GM12873 (cell line): ENCODE measurements around the gene CLEC19A.

Experiments
- TF ChIP-seq, protein P1 (sequence below): IDR thresholded peaks from 2 replicates; pipeline ENCODE4 v1.5.1; 2012; ENCODE audit warnings: low read depth, mild to moderate bottlenecking, moderate library complexity, low read length, control low read depth; ENCODE audit not compliant: insufficient read depth; ENCODE audit errors: missing control alignments

The CLEC19A gene

DNA sequence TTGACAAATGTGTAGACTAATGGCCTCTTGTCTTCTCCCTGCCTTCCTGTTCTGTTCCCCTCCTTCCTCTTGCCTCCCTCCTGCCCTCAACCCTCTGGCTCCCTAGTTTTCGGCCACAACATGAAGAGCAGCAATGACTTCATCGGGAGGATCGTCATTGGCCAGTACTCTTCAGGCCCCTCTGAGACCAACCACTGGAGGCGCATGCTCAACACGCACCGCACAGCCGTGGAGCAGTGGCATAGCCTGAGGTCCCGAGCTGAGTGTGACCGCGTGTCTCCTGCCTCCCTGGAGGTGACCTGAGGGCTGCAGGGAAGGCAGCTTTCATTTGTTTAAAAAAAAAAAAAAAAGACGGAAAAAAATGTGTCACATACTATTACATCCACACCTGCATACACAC, 18.8 kb upstream of the CLEC19A start:
- TF ChIP-seq, protein P1, sequence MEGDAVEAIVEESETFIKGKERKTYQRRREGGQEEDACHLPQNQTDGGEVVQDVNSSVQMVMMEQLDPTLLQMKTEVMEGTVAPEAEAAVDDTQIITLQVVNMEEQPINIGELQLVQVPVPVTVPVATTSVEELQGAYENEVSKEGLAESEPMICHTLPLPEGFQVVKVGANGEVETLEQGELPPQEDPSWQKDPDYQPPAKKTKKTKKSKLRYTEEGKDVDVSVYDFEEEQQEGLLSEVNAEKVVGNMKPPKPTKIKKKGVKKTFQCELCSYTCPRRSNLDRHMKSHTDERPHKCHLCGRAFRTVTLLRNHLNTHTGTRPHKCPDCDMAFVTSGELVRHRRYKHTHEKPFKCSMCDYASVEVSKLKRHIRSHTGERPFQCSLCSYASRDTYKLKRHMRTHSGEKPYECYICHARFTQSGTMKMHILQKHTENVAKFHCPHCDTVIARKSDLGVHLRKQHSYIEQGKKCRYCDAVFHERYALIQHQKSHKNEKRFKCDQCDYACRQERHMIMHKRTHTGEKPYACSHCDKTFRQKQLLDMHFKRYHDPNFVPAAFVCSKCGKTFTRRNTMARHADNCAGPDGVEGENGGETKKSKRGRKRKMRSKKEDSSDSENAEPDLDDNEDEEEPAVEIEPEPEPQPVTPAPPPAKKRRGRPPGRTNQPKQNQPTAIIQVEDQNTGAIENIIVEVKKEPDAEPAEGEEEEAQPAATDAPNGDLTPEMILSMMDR, result no peak

DNA sequence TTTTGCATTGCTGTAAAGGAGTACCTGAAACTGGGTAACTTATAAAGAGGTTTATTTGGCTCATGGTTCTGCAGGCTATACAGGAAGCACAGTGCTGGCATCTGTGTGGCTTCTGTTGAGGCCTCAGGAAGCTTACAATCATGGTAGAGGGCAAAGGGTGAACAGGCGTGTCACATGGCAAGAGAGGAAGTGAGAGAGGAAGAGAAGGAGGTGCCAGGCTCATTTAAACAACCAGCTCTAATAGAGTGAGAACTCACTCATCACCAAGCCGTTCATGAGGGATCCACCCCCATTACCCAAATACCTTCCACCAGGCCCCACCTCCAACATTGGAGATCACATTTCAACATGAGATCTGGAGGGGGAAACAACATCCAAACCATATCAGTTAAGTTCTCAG, 16.4 kb upstream of the CLEC19A start:
- TF ChIP-seq, protein P1, result no peak

DNA sequence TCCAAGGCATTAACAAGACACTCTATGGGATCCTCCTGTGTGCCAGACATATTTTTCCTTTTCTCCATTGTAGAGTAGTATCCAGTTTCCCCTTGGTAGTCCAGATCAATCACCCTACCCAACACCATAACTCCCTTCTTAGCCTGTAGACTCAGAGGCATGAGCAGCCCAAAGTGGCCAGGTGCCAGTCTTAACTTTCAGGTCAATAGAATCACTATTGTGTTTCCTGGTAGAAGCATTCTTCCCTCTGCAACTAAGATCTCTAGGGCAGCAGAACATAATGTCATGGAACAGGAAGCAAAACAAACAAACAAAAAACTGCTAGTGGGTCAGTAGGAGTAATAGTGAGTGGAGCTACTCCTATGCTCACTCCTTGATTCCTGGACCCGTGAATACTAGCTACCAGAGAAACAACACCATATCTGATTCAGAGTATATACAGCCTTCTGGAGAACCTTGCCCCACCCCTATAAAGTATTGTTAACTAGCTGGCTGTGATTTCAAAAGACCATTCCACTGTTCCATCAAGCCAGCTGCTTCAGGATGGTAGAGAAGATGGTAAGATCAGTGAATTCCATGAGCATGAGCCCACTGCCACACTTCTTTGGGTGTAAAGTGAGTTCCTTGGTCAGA, 11.2 kb upstream of the CLEC19A start:
- TF ChIP-seq, protein P1, result no peak

DNA sequence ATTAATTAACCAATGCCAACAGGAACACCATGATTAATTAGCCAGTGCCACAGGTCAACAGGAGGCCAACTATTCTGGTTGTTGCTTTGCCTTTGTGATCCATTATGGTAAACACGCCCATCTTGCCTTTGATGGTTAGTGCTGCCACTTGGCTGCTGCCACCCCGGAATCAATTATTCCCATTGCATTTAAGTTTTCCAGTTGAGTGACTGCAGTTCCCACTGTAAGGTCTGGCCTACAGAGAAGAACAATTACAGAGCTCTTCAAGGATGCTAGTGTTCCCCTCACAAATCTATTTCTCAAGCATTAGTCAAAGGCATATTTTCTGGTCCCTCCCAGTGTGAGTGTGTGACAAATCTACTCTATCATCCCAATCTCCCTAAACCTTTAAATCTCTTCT, 7.1 kb upstream of the CLEC19A start:
- TF ChIP-seq, protein P1, result no peak

DNA sequence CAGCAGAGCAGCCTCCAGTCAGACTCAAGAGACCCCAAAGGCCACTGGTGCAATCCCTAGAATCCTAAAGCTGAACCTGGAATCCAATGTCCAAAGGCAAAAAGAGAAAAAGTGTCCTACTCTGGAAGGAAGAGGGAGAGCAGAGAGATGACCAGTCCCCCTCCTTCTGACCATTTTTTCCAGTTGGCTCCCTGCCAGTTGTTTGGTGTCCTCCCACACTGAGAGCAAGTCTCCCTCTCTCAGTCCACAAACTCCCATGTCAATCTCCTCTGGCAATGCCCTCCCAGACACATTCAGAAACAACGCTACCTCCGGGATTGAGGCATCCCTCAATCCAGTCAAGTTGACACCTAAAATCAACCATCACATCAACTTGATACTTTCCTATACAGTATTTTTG, 4.3 kb upstream of the CLEC19A start:
- TF ChIP-seq, protein P1, result no peak

DNA sequence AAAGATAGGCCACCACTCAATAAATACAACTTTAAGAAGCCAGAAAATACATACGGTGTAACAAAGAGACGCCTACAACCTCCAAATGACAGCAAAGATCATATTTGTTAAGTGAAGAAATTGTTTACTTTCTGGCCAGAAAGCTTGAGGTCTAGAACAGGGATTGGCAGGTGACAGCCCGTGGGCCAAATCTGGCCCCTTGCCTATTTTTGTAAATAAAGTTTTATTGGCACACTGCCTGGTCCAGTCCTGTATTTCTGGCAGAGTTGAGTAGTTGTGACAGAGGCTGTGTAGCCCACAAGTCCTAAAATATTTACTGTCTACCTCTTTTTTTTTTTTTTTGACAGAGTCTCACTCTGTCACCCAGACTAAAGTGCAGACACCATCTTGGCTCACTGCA, 3.4 kb upstream of the CLEC19A start:
- TF ChIP-seq, protein P1, result no peak

DNA sequence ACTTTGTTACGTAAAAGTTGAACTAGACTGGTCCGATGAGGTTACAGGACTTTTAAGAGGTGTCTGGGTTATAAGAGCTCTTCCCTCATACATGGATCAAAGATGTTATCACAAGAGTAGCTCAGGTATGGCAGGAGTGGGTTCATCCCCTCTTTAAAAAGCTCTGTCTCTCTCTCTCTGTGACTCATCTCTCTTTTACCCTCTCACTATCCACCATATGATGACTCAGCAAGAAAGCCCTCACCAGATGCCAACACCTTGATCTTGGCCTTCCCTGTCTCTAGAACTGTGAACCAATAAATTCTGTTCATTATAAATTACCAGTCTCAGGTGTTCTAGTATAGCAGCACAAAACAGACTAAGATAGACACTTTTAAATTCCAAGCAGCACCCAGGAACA, 1.9 kb upstream of the CLEC19A start:
- TF ChIP-seq, protein P1, result no peak
